ENCODE results near the gene GOSR2.

- TF ChIP-seq FOXK2 (IDR thresholded peaks at IDR 0.05) (no peak), BHLHE40 (IDR thresholded peaks at IDR 0.05; ENCODE audit: borderline replicate concordance) (no peak), HDGF (IDR thresholded peaks at IDR 0.05; ENCODE audit: borderline replicate concordance) (no peak), LEF1 (IDR thresholded peaks at IDR 0.05; ENCODE audit: borderline replicate concordance) (no peak), ELF4 (IDR thresholded peaks at IDR 0.05) (no peak), ZNF384 (IDR thresholded peaks at IDR 0.05) (no peak), FOXA1 (IDR thresholded peaks at IDR 0.05) (no peak), SP1 (IDR thresholded peaks at IDR 0.05) (no peak), SUZ12 (IDR thresholded peaks at IDR 0.05) (no peak), NFRKB (IDR thresholded peaks at IDR 0.05) (no peak), TARDBP (IDR thresholded peaks at IDR 0.05) (no peak), FOXM1 (IDR thresholded peaks at IDR 0.05; ENCODE audit: borderline replicate concordance) (no peak)
Observed at GRCh38 chr17:46963571-46963970, 40.6 kb downstream of the GOSR2 start.
